GM12878 (cell line): Measurements from ENCODE around the gene CORO7. TPM values are rescaled to one million over a fixed set of nuclear protein-coding genes. Genes with fewer than 3 reads are reported as not detected.
A peak's percentile ranks its signal among the peaks of the same experiment; 100 is the strongest.

Source experiments
- ASH2L ChIP-seq: fragments of 300-600, 200-600 bp; sonication (generic); IDR thresholded peaks from 2 replicates; pipeline ENCODE4 v1.6.1; 2017; ENCODE audit warnings: low read depth, mild to moderate bottlenecking, borderline replicate concordance
- BRCA1 ChIP-seq: IDR thresholded peaks from 2 replicates; pipeline ENCODE4 v1.6.1; 2011; ENCODE audit warnings: low read depth, low read length, improper control_type of control experiment
- CREB1 ChIP-seq: IDR thresholded peaks from 2 replicates; pipeline ENCODE4 v1.6.1; 2012; ENCODE audit warnings: low read depth, mild to moderate bottlenecking, inconsistent platforms
- CREM ChIP-seq: IDR thresholded peaks from 2 replicates; pipeline ENCODE4 v1.6.1; 2014; ENCODE audit warnings: antibody characterized with exemption, low read depth
- E4F1 ChIP-seq: fragments of 450-650 bp; IDR thresholded peaks from 2 replicates; pipeline ENCODE4 v1.6.1; 2018; ENCODE audit warnings: borderline replicate concordance, mild to moderate bottlenecking; ENCODE audit not compliant: partially characterized antibody
- ESRRA ChIP-seq: IDR thresholded peaks from 2 replicates; pipeline ENCODE4 v1.6.1; 2012; ENCODE audit warnings: mild to moderate bottlenecking, low read length, improper control_type of control experiment
- ETV6 ChIP-seq, 2 experiments: fragments of 450-650 bp in 1 of 2; IDR thresholded peaks in 1 of 2; conservative IDR thresholded peaks in 1 of 2; 2 replicates each; pipeline ENCODE4 v1.6.1; 2014; ENCODE audit warnings: antibody characterized with exemption in 1 of 2, borderline replicate concordance in 1 of 2, low read depth in 1 of 2, mild to moderate bottlenecking in 1 of 2, moderate library complexity in 1 of 2
- FOXM1 ChIP-seq: IDR thresholded peaks from 2 replicates; pipeline ENCODE4 v1.6.1; 2012; ENCODE audit warnings: low read depth, mild to moderate bottlenecking, inconsistent platforms, low read length, moderate library complexity
- IKZF1 ChIP-seq: fragments of 450-650 bp; conservative IDR thresholded peaks from 2 replicates; pipeline ENCODE4 v1.6.1; 2017; ENCODE audit warnings: antibody characterized with exemption, mild to moderate bottlenecking
- IRF4 ChIP-seq: IDR thresholded peaks from 2 replicates; pipeline ENCODE4 v1.6.1; 2011; ENCODE audit warnings: low read depth, low read length
- JUND ChIP-seq: IDR thresholded peaks from 2 replicates; pipeline ENCODE4 v1.6.1; 2012; ENCODE audit warnings: low read depth, mild to moderate bottlenecking, low read length, improper control_type of control experiment, moderate library complexity
- MLLT1 ChIP-seq: fragments of 450-650 bp; IDR thresholded peaks from 2 replicates; pipeline ENCODE4 v1.6.1; 2016; ENCODE audit warnings: mild to moderate bottlenecking
- MYB ChIP-seq: fragments of 150-350 bp; IDR thresholded peaks from 2 replicates; pipeline ENCODE4 v1.6.1; 2014; ENCODE audit warnings: mild to moderate bottlenecking, low read depth, low read length, borderline replicate concordance
- NFYB ChIP-seq: IDR thresholded peaks from 2 replicates; pipeline ENCODE4 v1.6.1; 2011; ENCODE audit warnings: low read depth, mild to moderate bottlenecking, low read length, improper control_type of control experiment, moderate library complexity; ENCODE audit not compliant: insufficient read depth
- NR2C1 ChIP-seq: fragments of 450-650 bp; IDR thresholded peaks from 2 replicates; pipeline ENCODE4 v1.6.1; 2017; ENCODE audit warnings: antibody characterized with exemption, mild to moderate bottlenecking, moderate library complexity
- POLR2A ChIP-seq: IDR thresholded peaks from 2 replicates; pipeline ENCODE4 v1.6.1; 2011; ENCODE audit warnings: low read depth, mild to moderate bottlenecking, low read length
- POLR2AphosphoS2 ChIP-seq: IDR thresholded peaks from 2 replicates; pipeline ENCODE4 v1.6.1; 2011; ENCODE audit warnings: low read depth, mild to moderate bottlenecking, low read length, improper control_type of control experiment, moderate library complexity
- POU2F2 ChIP-seq: IDR thresholded peaks from 3 replicates; pipeline ENCODE4 v1.6.1; 2011; ENCODE audit warnings: low read depth, mild to moderate bottlenecking, low read length, borderline replicate concordance
- RAD21 ChIP-seq: IDR thresholded peaks from 2 replicates; pipeline ENCODE4 v1.6.1; 2011; ENCODE audit warnings: mild to moderate bottlenecking, low read depth, low read length, moderate library complexity; ENCODE audit not compliant: insufficient read depth
- RB1 ChIP-seq: fragments of 450-650 bp; formaldehyde crosslinking; IDR thresholded peaks from 2 replicates; pipeline ENCODE4 v1.6.1; 2017; ENCODE audit warnings: mild to moderate bottlenecking, borderline replicate concordance
- RCOR1 ChIP-seq: conservative IDR thresholded peaks from 2 replicates; pipeline ENCODE4 v1.6.1; 2012; ENCODE audit warnings: low read depth, low read length, improper control_type of control experiment
- SMC3 ChIP-seq: IDR thresholded peaks from 2 replicates; pipeline ENCODE4 v1.6.1; 2011; ENCODE audit warnings: low read length, improper control_type of control experiment, borderline replicate concordance
- TAF1 ChIP-seq: IDR thresholded peaks from 2 replicates; pipeline ENCODE4 v1.6.1; 2011; ENCODE audit warnings: mild to moderate bottlenecking, low read depth, low read length, borderline replicate concordance
- TCF7 ChIP-seq: IDR thresholded peaks from 2 replicates; pipeline ENCODE4 v1.6.1; 2014; ENCODE audit warnings: antibody characterized with exemption, borderline replicate concordance
- polyA plus RNA-seq, 11 experiments: library from polyadenylated mRNA; depleted of rRNA in 4 of 11; unstranded in 6 of 11; stranded (reverse) in 5 of 11; fragments of >200 nt; fragmentation: Nextera tagmentation in 4 of 11; fragmentation: Illumina TruSeq in 1 of 11; extraction: Ambion mirVana in 4 of 11; extraction: Trizol in 1 of 11; gene quantifications; 1 replicate in 1 of 11; 2 replicates in 10 of 11; pipeline versions ENCODE4 v1.2.1 to v1.2.3, GENCODE V29; 2011 to 2016; ENCODE audit warnings: inconsistent platforms in 2 of 11, missing spikeins in 2 of 11, low read depth in 1 of 11
- total RNA-seq, 4 experiments: library from RNA; depleted of rRNA in 3 of 4; stranded (reverse); fragments of >200 nt in 3 of 4; fragmentation: Illumina TruSeq in 1 of 4; extraction: Trizol in 1 of 4; gene quantifications; 2 replicates each; pipeline versions ENCODE4 v1.2.1 to v1.2.3, GENCODE V29; 2013 to 2021
- TF ChIP-seq, protein P1 (sequence below): IDR thresholded peaks from 2 replicates; pipeline ENCODE4 v1.6.1; 2011; ENCODE audit warnings: borderline replicate concordance, low read depth, mild to moderate bottlenecking, moderate library complexity, mixed read lengths, low read length; ENCODE audit not compliant: insufficient read depth; ENCODE audit errors: extremely low read length
- TF ChIP-seq, protein P2 (sequence below): fragments of 450-650 bp; IDR thresholded peaks from 2 replicates; pipeline ENCODE4 v1.6.1; 2016; ENCODE audit warnings: mild to moderate bottlenecking

CORO7 gene
- total and polyA plus RNA-seq, 10 of the 15 experiments (the other 5 are each of a cell fraction or from before 2014, with no cell fraction given), result 0.64 to 89.2 (median 43.7) TPM

GRCh38 chr16:4414187-4414917, 2.0 kb downstream of the CORO7 start (continued):
- TF ChIP-seq TCF7 (no peak), BRCA1 (no peak), CREB1 (peak; percentile 51), IRF4 (peak; percentile 81), IKZF1 (peak; percentile 77), ASH2L (no peak), RAD21 (no peak), E4F1 (no peak), SMC3 (no peak), RCOR1 (no peak), MLLT1 (peak; percentile 97), FOXM1 (no peak; the same call in none of the 2 replicates), POU2F2 (no peak; the same call in 2 of the 3 replicates), NR2C1 (no peak), ETV6 (conservative IDR thresholded peaks at IDR 0.05 in 1 of 2, IDR thresholded peaks at IDR 0.05 in 1 of 2; ENCODE audit: borderline replicate concordance in 1 of 2, low read depth in 1 of 2) (peak in 1 of 2 experiments; percentile 55; a peak in 2 of 4 replicates), POLR2A (peak; percentile 53), JUND (peak; percentile 54; the same call in 1 of the 2 replicates), NFYB (no peak), RB1 (no peak), POLR2AphosphoS2 (no peak), TAF1 (no peak; the same call in 1 of the 2 replicates), CREM (0 out of 2 replicates have a peak, but pooled peaks have one; percentile 80), ESRRA (no peak), MYB (no peak)
- TF ChIP-seq, protein P1, sequence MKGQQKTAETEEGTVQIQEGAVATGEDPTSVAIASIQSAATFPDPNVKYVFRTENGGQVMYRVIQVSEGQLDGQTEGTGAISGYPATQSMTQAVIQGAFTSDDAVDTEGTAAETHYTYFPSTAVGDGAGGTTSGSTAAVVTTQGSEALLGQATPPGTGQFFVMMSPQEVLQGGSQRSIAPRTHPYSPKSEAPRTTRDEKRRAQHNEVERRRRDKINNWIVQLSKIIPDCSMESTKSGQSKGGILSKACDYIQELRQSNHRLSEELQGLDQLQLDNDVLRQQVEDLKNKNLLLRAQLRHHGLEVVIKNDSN, result no peak
- TF ChIP-seq, protein P2, sequence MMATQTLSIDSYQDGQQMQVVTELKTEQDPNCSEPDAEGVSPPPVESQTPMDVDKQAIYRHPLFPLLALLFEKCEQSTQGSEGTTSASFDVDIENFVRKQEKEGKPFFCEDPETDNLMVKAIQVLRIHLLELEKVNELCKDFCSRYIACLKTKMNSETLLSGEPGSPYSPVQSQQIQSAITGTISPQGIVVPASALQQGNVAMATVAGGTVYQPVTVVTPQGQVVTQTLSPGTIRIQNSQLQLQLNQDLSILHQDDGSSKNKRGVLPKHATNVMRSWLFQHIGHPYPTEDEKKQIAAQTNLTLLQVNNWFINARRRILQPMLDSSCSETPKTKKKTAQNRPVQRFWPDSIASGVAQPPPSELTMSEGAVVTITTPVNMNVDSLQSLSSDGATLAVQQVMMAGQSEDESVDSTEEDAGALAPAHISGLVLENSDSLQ, result peak; percentile 67; the same call in 1 of the 2 replicates
